CD4-positive, alpha-beta T cell treated with Interleukin-4 for 4 hours (primary cell): Measurements from ENCODE around the gene SIGLEC15.
"Not testable (repeated sequence)": the region's sequence is repeated elsewhere in the genome, so short reads cannot be mapped to it uniquely, and the experiment has no call there.

Experiments used
- DNase-seq: peaks from one replicate; pipeline ENCODE4 v3.0.0-alpha.2; 2020

Gene SIGLEC15

GRCh38 chr18:45844938-45845337, 19.5 kb downstream of the SIGLEC15 start:
- DNase-seq: no peak

- DNase-seq: no peak
Measured at GRCh38 chr18:45845410-45845809, 19.9 kb downstream of the SIGLEC15 start.

GRCh38 chr18:45847119-45847518, 21.6 kb downstream of the SIGLEC15 start:
- no peak for DNase-seq

GRCh38 chr18:45848643-45849042, 23.2 kb downstream of the SIGLEC15 start:
- not testable (repeated sequence) for DNase-seq

DNA sequence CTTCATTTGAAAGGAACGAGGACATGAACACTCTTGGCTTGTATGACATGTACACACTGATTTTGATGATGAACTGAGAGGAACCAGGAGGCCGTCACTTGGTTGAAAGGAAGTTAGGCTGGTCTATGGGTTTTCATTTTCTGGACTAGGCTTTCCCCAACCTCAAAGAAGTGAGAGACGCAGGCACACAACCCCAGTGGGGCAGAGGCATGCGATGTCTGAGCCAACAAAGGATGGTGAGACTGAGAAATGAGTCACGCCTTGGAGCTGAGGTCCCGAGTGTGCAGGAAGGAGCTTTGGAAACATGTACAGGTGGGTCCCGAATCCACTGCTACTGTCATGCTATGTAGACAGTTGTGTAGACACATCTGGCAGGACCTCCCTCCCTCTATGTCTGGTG, 24.1 kb downstream of the SIGLEC15 start:
- no peak for DNase-seq

GRCh38 chr18:45850021-45850420, 24.5 kb downstream of the SIGLEC15 start:
- no peak for DNase-seq

DNA sequence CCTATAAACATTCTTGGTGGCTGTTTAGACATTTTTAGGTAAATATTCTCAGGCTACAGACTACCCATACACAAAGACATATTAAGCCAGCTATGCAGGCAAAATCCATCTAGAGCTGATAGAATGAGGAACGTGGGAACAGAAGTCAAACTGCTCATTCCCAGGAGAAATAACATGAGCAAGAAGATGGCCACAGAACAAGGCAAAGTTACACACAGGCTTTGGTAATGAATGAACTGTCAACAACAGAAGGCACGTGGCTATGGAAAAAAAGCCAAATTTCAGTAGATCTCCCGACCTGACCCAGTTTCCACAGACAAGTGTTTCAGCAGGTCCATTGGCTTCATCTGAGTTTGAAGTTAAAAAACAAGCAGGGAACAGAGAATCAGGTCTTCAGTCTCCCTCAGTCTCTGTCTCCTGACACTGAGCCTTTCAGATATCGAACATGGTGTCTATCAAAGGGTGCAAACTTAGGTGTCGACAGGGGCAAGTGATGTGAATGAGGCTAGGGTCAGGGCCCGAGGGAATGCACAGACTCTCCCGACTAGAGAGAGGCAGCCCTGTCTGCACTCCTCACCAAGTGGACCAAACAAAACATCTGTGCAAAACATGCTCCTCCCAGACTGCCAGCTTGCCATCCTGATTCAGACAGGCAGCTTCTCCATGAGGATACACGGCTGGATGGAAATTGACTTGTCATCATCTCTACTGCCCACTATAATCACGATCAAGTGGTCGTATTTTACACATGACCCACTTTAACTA, 25.9 kb downstream of the SIGLEC15 start:
- no peak for DNase-seq

DNA sequence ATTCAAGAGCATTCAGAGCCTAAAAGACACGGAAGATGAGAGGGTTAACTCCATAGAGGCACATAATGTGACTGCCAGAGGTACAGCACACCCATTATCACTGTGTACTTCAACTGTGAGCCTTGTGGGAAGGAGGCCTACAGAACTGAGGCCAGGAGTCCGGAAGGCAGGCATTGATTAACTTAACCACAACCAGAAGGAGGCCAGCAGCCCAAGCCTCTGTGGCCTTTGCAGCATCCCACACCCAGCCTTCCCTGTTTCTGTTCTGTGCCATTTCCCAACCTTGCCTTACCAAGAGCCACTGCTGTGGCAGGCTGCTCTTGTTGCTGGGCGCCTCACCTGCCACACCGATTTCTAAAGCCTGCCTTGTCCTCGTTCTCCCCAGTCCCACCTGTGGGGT, 27.2 kb downstream of the SIGLEC15 start:
- DNase-seq: no peak

GRCh38 chr18:45854036-45854586, 28.6 kb downstream of the SIGLEC15 start:
- DNase-seq: no peak

- DNase-seq: no peak
Measured at GRCh38 chr18:45856531-45856930, 31.1 kb downstream of the SIGLEC15 start.

GRCh38 chr18:45859334-45859733, 33.9 kb downstream of the SIGLEC15 start:
- no peak for DNase-seq

GRCh38 chr18:45860492-45860891, 35.0 kb downstream of the SIGLEC15 start:
- DNase-seq: no peak

- DNase-seq: no peak
Measured at GRCh38 chr18:45860971-45861370, 35.5 kb downstream of the SIGLEC15 start.

- no peak for DNase-seq
Measured at GRCh38 chr18:45861926-45862325, 36.5 kb downstream of the SIGLEC15 start.

- DNase-seq: no peak
Measured at GRCh38 chr18:45863469-45863868, 38.0 kb downstream of the SIGLEC15 start.

DNA sequence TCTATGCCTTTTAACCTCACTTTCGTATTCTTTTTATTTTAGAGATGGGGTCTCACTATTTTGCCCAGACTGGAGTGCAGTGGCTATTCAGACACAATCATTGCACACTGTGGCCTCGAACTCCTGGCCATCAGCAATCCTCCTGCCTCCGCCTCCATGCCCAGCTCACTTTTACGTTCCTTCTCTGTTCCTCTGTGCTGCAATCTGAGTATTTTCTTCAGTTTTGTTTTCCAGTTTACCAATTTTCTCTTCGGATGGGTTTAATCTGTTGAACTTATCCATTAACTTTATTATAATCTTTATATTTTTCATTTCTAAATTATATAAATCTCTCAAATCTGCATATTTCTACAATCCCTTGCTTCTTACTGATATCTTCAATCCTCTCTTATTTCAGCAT, 38.6 kb downstream of the SIGLEC15 start:
- no peak for DNase-seq

DNA sequence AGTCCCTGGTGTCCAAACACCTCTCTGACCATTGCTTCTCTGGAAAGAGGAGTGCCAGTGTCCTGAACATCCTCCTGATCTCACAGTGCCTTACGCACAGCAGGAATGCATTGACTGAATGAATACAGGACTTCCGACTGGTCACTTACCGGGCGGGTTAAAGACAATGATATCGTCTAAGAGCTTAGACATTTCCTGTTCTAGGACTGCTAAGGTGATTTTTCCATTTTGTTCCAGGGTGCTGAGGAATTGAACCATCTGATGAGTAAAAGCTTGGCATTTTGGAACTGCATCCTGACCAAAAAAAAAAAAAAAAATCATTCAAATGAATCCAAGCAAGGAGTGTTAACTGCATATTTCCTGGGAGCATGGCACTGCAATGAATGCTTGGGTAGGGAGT, 40.0 kb downstream of the SIGLEC15 start:
- DNase-seq: no peak

DNA sequence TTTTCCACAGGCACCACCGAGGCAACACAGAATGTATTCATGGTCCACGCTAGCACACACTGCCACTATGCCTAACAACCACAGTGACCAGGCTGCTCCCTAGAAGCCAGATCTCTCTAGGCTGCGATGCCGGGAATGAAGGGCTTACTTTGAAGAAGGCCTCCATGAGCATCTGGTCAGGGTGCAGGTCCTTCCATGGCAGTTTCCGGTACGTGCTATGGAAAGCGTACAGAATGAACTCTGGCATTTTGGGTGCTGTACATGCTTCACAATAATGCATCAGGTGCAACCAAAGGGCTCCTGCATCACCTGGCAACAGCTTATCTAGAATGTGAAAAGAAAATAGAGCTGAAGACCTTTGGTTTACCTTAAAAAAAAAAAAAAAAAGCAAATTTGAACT, 44.9 kb downstream of the SIGLEC15 start:
- DNase-seq: no peak

- DNase-seq: no peak
Measured at GRCh38 chr18:45871431-45872084, 46.1 kb downstream of the SIGLEC15 start.

DNA sequence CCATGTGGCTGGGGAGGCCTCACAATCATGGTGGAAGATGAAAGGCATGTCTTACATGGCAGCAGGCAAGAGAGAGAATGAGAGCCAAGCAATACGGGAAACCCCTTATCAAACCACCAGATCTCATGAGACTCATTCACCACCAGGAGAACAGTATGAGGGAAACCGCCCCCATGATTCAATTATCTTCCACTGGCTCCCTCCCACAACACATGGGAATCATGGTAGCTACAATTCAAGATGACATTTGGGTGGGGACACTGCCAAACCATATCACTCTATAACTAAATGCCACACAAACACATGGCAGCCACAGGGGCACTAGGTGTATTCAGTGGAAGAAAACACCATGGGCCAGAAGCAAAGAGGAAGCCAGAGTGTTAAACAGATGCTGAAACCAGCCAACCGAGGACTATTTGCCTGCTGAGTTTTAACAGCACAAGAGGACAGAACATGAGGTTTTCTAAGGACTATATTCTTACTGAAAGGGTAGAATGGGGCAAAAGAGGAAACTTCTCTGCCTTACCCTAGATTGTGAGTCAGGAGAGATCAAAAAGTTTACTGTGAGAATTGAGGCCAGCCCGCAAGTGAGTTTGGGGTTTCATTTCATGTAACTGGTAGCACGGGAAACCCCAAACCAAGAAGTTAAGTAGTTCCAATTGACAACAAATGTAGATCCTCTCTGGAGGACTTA, 49.2 kb downstream of the SIGLEC15 start:
- peak; percentile 77 for DNase-seq

DNA sequence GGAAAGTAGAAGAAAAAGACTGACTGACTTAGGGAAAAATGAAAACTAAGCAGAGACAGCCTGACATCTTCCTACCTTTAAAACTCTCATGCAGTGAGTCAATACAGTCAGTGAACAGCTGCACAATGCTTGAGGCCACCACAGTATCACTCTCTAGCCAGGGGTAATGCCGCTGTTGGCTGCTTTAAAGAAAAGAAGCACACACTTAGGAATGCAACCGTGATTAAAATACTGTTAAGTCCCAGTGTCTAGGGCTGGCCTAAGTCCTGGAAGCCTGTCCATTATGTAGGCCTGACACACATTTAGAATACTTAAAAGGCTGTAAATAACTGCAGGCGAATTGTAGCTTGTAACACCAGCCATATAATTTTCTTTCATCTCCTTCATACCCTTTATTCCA, 50.7 kb downstream of the SIGLEC15 start:
- no peak for DNase-seq

DNA sequence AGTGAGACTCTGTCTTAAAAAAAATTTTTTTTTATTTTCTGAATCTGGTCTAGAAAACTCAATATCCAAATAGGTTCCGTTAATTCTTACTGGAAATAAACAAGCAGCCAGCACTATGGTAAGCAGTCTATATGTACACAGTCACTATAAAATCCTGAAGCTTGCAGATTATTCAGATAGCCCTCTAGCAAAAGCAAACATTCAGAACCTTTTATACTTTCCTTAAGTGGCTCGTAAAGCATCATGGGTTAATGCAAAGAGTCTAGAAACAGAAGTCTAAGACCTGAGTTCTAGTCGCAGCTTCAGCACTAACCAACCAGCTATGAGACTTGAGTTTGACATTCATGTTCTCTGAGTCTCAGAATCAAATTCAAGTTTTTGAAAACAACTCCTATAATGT, 51.9 kb downstream of the SIGLEC15 start:
- no peak for DNase-seq
